GM19463 (cell line): ENCODE data around the gene NLRP8.
"Not testable (repeated sequence)": the region's sequence is repeated elsewhere in the genome, so short reads cannot be mapped to it uniquely, and the experiment has no call there.

Experiments
- ATAC-seq: cut with Tn5 transposase; IDR thresholded peaks from one replicate; pipeline ENCODE4 v1.9.1; 2021; ENCODE audit warnings: mild to moderate bottlenecking, moderate library complexity; ENCODE audit not compliant: unreplicated experiment

The NLRP8 gene

GRCh38 chr19:55947532-55947931, at the start of gene NLRP8:
Gene NLRP8, plus strand, starts transcription at chr19:55947832.
- no peak for ATAC-seq

- ATAC-seq, result no peak
Observed at GRCh38 chr19:55898911-55899310, 48.7 kb upstream of the NLRP8 start.

GRCh38 chr19:55901369-55902079, 46.1 kb upstream of the NLRP8 start:
- no peak for ATAC-seq

GRCh38 chr19:55902080-55902751, 45.4 kb upstream of the NLRP8 start:
- no peak for ATAC-seq

GRCh38 chr19:55907286-55907685, 40.3 kb upstream of the NLRP8 start:
- no peak for ATAC-seq

- ATAC-seq, result no peak
Observed at GRCh38 chr19:55907746-55908145, 39.9 kb upstream of the NLRP8 start.

GRCh38 chr19:55909801-55910200, 37.8 kb upstream of the NLRP8 start:
- ATAC-seq, result no peak

GRCh38 chr19:55912916-55913315, 34.7 kb upstream of the NLRP8 start:
- no peak for ATAC-seq

- ATAC-seq, result no peak
Observed at GRCh38 chr19:55913643-55914268, 33.9 kb upstream of the NLRP8 start.

- ATAC-seq, result no peak
Observed at GRCh38 chr19:55923556-55923955, 24.1 kb upstream of the NLRP8 start.

- ATAC-seq, result no peak
Observed at GRCh38 chr19:55927991-55928390, 19.6 kb upstream of the NLRP8 start.

- not testable (repeated sequence) for ATAC-seq
Observed at GRCh38 chr19:55929258-55929657, 18.4 kb upstream of the NLRP8 start.

- no peak for ATAC-seq
Observed at GRCh38 chr19:55930996-55931515, 16.6 kb upstream of the NLRP8 start.

- ATAC-seq, result no peak
Observed at GRCh38 chr19:55931936-55932386, 15.7 kb upstream of the NLRP8 start, which contains the start of gene NLRP13. Gene NLRP13, minus strand, starts transcription at chr19:55932336. Its CDS starts 25 bp downstream, at chr19:55932311.

- ATAC-seq, result no peak
Observed at GRCh38 chr19:55935206-55935605, 12.4 kb upstream of the NLRP8 start.

GRCh38 chr19:55939206-55939605, 8.4 kb upstream of the NLRP8 start:
- ATAC-seq, result no peak

GRCh38 chr19:55940306-55940705, 7.3 kb upstream of the NLRP8 start:
- ATAC-seq, result no peak

GRCh38 chr19:55950566-55950965, 2.9 kb downstream of the NLRP8 start:
- not testable (repeated sequence) for ATAC-seq

GRCh38 chr19:55956431-55956830, 8.8 kb downstream of the NLRP8 start:
- no peak for ATAC-seq

GRCh38 chr19:55958356-55958755, 10.7 kb downstream of the NLRP8 start:
- ATAC-seq, result no peak

GRCh38 chr19:55959996-55960675, 12.5 kb downstream of the NLRP8 start:
- ATAC-seq, result no peak
